ENCODE results near the gene TRIP4.
"Not testable (repeated sequence)": the region's sequence is repeated elsewhere in the genome, so short reads cannot be mapped to it uniquely, and the experiment has no call there.

Gene TRIP4

DNA sequence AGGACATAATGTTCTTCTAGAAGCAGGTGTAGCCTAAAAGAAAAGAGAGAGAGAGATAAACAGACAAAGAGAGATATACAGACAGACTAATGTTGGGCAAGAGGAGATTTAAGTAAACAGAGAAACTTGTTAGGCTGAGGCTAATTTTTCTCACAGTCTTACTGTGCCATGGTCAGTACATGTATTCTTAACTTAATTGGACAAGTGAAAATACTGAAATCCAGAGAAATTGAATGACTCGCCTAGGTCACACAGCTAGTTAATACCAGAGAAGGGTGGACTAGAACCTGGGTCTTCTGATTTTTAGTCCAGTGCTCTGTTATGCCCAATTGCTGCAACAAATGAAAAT, 66.0 kb downstream of the TRIP4 start:
- DNase-seq, result no peak

DNA sequence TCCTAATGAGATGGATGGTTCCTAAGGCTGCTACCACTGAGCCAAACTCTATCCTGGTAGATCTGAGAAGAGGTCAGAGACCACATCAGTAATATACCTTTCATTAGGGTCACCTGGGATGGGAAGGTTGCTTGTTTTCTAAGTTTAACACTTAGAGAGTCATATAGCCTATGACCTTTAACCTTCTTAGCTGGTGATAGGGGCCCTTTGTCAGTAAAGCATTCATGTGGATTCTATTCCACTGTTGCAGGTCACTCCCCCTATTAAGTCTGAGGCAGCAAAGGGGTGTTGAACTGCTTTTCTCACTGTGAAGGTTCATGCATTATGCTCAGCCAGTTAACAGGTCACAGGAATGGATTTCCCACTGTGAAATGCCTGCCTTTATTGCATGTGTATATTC, 66.6 kb downstream of the TRIP4 start:
- DNase-seq, result no peak

DNA sequence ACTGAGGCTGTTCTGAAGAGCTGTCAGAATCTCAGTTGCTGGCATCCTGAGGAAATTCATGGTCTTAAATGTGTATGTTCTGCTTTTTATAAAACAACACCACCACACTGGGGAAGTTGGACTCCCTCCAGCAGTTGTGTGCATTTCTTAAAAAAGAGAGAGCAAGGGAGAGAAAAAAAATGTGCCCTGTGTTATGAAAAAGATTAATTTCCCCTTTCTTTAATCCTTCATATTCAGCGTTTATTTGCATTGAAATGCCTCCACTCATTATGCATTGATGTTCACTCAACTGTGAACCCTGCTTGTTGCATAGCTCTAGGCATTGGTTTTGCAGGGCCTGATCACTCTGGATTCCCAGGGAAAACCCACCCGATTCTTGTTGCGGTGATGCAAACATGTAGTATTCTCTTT, 68.3 kb downstream of the TRIP4 start:
- no peak for DNase-seq

DNA sequence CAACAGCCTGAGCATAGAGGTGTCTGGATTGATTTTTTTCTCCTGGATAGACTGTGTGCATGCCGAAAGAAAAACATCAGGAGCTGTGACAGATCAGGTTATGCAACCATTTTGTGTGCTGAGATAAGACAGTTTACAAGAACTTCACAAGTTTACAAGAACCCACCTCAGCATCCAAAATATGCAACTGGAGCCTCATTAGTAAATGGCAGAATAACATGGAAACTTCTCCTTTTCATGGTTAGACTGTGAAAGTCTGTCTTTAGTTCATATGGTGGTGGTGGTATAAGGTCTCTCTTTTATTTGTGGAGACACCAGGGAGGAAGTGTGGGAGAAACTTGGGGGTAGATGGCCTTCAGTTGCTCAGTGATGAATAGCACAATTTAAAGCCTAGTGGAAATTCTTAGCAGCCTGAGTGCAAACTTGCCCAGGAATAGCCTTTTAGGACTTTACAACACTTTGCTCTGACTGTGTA, 69.0 kb downstream of the TRIP4 start:
- no peak for DNase-seq

DNA sequence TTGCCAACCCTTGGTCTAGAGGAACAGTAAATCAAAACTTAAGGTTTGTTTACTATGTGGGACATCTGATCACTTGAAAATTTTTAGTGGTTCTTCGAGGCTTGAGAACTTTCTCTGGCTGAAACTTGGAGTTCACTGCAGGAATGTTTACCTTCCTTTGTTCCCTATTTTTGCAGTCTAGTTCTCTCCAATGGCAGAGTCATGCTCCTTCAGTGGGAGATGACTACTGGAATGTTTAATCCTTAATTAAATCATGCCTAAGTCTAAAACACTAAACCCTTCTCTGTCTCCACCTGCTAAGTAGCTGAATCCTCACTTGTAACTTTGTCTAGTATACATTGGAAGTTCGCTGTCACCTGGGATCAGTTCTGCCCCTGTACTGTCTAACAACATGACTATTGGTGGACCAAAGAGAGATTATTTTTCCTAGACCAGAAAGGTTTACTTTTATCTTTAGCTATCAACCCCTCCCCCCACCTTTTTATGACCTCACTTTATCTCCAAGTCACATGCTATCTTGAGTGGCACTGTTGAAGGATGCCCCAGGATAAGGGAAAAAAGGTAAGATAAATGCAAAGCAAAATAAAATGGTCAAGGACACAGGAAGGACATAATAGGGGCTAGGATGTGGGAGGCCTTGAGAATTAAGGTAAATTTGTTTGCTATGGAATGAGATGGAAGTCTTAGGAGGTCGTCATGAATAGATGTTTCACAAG, 71.6 kb downstream of the TRIP4 start:
- DNase-seq, result no peak

DNA sequence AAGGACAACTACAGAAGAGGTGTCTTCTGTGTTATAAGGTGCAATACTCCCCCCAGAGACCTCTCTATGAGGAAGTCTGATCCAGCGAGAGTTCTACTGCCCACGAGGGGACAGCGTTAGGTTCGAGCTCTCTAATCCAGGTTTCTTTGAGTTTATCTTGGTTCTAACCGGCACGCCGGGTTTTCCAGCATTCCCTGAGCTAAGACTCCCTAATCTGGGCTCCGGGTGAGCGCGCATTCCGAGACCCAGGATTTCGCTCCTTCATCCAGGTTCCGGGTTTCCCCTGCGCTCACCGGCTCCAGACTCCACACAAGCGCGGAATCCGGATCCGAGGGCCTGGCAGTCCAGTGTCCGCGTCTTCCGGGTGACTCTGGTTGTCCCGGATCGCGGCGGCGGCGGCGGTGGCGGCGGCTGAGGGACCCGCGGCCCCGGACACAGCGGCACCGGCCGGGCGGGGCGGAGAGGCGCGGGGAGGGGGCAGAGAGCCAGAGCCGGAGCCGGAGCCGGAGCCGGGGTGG, 72.6 kb downstream of the TRIP4 start, which contains the start of gene ZNF609:
Gene ZNF609 (plus strand): TSS at position 373 of the 518 bp plus-strand sequence. CDS start 38,842 bp downstream, outside the sequence.
- DNase-seq, result peak; percentile 56

DNA sequence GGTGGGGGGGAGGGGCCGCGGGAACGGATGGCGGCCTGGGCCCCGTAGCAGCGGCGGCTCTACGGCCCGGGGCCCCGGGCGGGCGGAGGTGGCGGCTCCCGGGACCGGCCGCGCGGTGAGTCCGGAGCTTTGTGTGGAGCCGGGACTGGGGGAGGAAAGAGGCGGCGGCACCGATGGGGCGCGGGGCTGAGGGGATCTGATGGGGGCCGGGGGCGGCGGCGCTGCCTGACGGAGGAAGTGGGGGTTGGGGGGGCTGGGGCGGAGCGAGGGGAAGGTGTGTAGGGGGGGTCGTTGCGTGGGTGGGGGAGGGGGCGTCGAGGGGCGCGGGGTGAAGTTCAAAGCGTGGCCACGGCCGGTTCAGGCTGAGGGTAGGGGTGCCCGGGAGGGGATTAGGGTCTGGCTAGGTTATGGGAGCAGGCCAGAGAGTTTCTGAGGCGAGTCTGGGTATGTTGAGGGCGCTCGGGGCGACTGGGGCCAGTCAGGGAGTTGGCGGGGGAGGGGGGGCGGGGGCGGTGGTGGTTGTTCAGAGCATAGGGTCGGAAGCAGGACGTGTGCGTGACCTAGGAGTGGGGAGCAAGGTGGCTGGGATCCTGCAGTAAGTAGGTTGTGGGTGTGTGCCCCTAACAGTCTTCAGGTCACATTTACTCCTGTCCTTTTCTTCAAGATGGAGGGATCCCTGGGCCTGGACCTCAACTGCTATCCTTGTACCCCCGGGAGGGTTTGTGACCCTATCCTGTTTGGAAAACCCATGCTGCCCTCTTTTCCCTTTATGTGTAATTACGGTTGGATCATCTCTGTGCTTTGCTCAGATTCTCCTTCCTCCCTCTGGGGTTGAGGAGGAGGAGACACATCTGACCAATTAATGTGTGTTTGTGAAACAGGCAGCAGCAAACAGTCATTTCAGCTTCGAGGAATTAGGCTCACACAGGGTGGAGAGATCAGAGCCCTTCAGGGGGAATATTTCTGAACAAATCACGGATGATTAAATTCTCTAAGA, 73.4 kb downstream of the TRIP4 start:
- peak; percentile 25 for DNase-seq

DNA sequence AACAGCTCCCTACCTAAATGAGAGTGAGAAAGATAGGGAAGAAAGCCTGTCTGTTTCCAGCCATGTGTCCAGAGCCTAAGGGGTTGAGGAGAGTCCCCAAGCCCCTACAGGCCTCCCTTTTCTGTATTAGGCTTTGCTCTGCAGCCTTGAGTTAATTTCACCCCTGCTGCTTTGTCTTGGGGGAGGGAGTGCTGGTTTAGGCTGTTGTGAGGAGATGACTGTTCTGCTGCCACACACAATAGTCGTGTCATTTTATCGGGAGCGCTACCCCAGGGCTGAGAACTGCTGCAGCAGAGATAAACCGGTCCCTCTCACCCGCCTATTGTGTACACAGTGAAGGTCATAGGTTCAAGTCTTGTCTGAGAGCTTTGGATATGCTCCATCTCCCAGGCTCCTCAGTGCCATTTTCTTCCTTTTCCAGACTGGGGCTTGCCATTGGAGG, 74.1 kb downstream of the TRIP4 start:
- peak; percentile 25 for DNase-seq

DNA sequence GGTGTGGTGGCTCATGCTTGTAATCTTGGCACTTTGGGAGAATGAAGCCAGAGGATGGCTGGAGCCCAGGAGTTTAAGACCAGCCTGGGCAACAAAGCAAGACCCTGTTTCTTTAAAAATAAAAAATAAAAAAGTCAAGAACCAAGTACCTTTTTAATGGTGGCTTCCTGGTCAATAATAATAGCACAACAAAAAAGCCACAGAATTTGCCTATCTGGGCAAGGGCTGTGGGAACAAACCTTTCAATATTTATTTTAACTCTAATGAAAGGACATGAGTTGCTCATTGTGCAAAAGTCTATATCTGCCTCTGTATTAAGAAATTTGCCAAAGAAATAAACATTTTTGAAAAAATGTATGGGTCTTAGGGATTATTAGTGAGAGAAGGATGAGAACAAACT, 74.9 kb downstream of the TRIP4 start:
- no peak for DNase-seq

DNA sequence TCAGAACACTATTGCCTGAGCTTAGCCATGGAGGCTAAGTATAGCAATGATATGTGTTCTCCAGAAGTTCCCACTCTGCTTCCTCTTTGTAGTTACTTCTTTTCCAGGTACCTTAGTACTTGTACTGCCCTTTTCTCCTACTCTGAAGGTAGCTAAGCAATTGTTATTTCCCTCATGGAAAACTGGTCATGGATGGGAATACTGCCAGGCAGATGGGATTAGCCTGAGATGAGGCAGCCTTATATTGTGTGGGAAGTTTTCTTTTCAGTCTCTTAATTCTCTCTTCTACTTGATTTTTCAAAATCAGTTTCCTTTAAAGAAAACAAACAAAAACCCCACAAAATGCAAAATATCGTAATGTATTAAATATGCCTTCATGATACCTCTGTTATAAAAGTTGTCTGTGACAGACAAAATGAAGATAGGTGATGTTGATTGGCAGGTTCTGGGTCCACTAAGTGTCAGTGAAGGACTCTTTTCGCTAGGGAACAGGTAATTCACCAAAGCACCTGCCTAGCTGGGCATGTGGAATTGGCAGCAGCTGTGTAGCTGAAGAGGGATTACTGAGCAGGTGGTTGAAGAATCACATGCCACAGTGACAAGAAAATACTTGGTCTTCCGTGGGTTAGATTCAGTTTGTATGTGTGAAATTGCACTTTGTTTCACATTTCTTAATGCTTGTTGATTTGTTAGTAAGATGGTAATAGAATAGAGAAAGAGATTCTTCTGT, 76.8 kb downstream of the TRIP4 start:
- peak; percentile 55 for DNase-seq

DNA sequence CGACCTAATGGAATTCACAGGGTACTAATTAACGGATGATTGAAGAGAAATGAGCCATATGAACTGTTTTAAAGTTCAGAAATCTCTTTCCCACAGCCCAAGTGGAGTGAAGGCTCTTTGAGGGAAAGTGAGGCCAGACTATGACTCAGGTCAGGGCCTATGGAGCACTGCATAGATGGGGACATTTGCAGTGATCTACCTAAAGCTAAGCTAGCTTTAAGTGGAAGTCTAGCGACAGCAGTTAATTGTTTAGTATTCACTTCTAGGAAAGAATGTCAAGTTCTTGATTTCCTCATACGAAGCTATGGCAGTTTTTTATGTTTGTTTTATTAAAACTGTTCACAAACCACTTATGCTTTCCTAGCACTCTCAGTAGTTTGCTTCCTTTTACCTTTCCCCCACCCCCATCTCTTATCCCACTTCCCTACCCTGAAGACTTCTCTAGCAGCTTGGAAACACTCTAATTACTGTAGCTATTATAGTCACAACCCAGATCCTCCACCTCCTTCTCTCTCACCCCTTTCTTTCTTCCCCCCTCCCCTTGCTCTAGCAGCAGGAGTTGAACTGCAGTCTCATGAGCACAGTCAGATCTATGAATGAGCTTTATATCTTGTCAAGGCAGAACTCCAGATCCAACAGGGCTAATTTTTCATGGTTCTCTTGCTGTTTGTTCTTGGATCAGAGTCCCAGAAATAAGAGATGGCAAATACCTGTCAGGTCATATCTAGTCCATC, 78.9 kb downstream of the TRIP4 start:
- no peak for DNase-seq

DNA sequence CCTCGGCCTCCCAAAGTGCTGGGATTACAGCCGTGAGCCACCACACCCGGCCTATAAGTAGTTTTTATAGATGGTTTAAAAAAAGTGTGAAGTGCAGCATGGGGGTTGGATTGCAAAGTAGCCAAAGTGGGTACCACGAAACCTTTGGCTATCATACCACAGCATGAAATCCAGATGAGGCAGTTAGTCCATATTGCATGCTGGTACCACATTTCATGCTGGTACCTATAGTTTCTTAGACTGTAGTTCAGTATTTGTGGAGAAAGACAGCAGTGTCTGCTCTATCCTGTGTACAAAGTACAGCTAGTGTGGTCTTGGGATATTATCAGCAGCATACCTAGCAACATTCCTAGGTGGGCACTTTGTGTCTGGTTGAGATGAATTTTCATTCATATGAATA, 84.5 kb downstream of the TRIP4 start:
- no peak for DNase-seq

DNA sequence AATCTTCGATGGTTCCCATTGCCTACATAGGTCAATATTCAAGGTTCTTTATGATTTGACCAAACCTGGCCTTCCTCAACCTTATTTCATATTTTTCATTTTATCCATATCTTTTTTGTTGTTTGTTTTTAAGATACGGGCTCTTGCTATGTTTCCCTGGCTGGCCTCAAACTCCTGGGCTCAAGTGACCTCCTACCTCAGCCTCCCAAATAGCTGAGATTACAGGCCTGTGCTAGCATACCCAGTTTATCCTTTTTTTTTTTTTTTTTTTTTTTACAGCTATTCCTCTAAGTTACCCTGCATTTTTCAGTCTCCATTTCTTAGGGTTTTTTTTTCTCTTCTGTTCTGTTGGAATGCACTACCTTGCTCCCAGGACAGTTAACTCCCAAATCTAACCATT, 87.2 kb downstream of the TRIP4 start:
- DNase-seq, result no peak

DNA sequence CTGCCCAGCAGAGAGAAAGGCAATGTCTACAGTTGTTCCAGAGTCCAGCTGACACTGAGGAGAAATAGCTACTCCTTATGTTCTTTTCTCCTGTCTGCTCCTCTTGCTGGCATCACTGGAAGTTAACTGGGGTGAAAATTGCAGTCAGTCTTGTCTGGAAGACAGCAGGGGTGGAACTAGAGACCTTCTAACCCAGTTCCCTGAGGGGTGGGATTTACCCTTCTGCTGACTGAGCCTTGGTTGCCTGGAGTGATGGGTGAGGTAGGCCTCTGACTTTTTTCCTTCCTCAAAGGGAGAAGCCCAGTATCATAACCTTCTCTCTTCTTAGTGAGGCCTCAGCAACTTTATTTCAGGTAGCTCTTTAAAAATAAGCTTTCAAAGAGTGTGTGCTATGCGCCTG, 88.9 kb downstream of the TRIP4 start:
- DNase-seq, result no peak

DNA sequence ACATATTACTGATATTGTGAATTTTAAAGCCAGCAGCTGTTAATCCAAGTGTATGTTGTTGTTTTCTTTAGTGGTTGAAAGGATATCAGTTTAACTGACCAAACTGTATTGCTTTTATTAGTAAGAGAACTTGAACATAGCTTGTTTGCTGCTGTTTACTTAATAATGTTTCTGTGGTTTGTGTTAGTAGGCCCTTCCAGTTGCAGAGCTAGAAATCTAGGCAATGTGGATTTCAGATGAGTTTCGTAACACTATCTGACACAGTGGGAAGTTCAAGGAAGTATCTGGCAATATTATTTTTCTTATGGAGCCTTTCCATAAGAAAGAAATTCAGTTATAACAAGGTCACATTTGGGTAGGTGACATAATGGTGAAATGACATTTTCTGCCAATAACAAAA, 91.2 kb downstream of the TRIP4 start:
- no peak for DNase-seq

DNA sequence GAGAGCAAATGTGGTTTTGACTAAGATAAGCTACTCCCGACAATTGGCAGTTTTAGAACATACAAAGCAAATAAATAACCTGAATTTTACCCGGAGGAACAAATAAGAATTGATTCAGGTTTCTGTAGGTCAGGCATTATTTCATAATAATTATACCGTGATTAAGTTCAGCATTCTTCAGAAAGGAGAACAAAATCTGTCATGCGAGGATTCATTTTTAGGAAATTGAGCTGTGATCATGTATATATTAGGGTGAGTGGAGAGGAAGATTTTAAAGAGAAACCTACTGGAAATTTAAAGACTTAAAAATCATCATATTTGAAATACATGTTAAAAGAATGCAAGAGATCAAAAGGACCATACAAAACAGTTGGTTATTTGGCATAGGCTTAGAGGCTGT, 93.3 kb downstream of the TRIP4 start:
- no peak for DNase-seq

DNA sequence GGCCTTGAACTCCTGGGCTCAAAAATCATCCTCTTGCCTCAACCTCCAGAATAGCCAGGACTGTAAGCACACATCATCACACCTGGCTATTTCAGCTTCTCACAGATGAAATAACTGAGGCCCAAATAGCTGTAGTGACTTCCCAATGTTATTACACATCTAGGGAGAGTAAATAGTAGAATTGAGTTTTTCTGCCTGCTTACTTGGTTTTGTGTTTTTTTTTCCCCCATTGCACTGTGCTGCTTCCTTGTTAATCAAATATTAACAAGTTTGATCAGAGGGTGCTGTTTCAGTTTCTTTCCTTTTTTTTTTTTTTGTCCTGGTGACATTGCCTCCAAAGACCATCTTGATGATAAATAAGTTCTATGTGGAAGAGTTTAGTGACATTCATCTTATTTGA, 96.1 kb downstream of the TRIP4 start:
- no peak for DNase-seq

DNA sequence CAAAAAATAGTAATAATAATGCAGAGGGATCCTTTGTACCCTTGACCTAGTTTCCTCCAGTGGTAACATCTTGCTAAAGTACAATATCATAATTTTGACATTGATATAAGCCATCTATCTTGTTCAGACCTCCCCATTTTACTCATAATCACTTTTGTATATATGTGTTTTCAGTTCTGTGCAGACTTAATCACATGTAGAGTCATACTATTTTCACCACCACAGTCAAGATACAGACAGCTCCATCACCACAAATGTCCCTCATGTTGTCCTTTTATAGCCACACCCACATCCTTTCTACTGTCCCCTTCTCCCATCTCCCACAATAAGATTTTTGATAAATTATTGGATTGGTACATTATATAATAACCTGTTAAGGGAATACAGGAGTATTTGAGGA, 98.2 kb downstream of the TRIP4 start:
- DNase-seq, result no peak

DNA sequence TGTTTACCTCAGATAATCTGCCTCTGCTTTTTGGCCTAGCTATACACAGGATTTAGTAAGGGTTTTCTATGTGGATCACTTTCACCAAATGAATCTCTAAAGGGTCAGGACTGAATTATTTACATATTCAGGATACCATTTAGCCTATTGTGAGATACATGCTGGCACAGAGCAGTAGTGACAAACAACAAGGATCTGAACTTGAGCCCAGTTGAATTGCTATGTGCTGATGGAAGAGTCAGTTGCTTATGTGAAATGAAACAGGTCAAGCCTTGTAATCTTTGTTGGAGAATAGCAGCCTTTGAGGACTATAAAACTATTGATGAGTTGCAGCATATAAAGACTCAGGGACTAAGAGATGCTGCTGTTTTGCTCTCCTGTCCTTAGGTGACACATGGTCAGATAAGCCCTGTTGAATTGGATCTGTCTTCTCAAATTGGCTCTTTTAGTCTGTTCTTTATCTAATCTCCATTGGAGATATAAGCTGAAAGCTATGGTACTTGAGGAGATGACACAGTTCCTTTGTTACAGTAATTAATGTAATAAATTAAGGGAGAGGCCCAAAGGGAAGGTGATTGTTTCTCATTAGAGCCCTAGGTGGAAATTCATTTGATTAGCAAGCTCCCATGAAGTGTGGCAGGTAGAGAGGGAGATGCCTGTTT, 103.1 kb downstream of the TRIP4 start:
- no peak for DNase-seq

DNA sequence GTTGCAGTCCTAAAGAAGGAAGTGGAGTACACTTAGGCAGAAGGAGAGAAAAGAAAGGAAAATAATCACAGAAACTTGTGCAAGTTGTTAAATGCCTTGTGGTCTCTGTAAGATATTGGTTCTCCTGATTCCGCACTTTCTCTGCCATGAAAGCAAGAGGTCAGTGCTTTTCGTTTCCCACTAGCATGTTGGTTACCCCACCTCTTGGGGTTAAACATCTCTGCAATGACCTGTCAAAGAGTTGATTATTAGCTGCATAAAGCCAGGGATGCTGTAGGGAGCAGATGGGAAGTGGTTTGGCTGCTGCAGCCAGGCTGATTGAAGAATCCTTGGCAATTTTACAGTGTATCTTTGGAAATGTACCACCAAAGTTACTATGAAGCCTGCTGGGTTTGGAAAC, 106.0 kb downstream of the TRIP4 start:
- DNase-seq, result no peak

DNA sequence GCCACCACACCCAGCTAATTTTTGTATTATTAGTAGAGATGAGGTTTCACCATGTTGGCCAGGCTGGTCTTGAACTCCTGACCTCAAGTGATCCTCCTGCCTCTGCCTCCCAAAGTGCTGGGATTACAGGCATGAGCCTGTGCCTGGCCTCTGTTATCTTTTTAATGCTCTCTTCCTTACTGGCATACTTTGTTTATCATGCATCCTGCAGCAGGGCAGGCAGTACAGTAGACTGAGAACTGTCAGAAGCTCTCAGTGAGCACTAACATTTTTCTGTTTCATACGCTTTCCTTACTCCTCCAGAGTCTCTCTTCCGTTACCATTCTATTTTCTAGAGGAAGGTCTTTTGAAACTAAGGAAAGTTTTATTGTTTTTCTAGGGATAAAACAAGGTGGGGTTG, 108.3 kb downstream of the TRIP4 start:
- not testable (repeated sequence) for DNase-seq

Data from DMS79 (cell line).